ENCODE results near the gene TBC1D4.

The TBC1D4 gene

DNA sequence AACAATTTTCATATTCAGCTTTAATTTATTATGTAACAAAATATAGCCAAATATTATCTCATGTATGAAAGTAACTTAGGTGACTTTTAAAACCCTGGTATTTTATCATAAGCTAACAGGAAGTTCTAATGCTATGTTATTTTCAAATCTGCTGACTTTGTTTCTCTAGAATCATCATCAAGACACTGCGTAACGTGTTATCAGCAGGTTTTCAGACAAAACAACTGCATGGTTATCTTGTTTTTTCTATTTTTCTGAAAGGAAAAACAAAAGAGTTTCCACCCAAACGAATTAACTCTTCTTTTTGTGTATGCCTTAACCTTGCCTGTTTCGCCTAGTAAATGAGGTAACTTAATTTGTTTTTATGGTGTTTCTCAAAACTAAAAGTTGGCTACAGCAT lies 156.3 kb downstream of the TBC1D4 start:
- TF ChIP-seq TAF1 (IDR thresholded peaks at IDR 0.05; ENCODE audit: borderline replicate concordance, insufficient read depth, low read length) (no peak), FOXP2 (optimal IDR thresholded peaks at IDR 0.05; ENCODE audit: borderline replicate concordance, extremely low read depth, extremely low read length, insufficient read depth) (no peak), SIN3A (IDR thresholded peaks at IDR 0.05; ENCODE audit: borderline replicate concordance, insufficient read depth, low read length) (no peak), POLR2AphosphoS5 (IDR thresholded peaks at IDR 0.05; ENCODE audit: low read depth, low read length) (no peak)
- TF ChIP-seq, protein P1, sequence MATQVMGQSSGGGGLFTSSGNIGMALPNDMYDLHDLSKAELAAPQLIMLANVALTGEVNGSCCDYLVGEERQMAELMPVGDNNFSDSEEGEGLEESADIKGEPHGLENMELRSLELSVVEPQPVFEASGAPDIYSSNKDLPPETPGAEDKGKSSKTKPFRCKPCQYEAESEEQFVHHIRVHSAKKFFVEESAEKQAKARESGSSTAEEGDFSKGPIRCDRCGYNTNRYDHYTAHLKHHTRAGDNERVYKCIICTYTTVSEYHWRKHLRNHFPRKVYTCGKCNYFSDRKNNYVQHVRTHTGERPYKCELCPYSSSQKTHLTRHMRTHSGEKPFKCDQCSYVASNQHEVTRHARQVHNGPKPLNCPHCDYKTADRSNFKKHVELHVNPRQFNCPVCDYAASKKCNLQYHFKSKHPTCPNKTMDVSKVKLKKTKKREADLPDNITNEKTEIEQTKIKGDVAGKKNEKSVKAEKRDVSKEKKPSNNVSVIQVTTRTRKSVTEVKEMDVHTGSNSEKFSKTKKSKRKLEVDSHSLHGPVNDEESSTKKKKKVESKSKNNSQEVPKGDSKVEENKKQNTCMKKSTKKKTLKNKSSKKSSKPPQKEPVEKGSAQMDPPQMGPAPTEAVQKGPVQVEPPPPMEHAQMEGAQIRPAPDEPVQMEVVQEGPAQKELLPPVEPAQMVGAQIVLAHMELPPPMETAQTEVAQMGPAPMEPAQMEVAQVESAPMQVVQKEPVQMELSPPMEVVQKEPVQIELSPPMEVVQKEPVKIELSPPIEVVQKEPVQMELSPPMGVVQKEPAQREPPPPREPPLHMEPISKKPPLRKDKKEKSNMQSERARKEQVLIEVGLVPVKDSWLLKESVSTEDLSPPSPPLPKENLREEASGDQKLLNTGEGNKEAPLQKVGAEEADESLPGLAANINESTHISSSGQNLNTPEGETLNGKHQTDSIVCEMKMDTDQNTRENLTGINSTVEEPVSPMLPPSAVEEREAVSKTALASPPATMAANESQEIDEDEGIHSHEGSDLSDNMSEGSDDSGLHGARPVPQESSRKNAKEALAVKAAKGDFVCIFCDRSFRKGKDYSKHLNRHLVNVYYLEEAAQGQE (IDR thresholded peaks at IDR 0.05; ENCODE audit: insufficient read depth in 1 of 2, low read depth in 2 of 2, low read length in 2 of 2) = no peak

DNA sequence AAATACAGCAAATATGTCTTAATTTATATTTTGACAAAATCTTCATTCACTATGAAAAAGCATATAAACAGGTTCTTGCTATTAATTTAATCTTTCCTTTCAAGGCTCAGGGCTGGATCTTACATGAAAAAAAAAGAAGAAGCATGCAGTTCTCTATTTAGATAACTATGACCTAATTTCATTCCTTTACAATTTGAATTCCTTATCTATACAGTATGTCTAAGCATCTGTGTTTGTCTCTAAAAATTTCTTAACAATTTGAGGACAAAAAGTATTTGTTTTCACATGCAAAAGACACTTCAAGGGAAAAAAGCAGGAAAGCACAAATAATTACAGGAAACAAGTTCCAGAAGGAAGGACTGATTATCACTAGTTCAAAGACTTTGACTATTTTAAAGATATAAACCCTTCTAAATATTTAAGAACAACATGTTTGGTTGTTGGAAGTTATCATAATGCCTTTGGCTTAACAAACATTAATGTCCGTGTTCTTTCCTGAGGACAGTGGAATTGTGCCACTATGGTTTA lies 157.5 kb downstream of the TBC1D4 start:
- TF ChIP-seq TAF1 (IDR thresholded peaks at IDR 0.05; ENCODE audit: borderline replicate concordance, insufficient read depth, low read length) = no peak
- no peak for TF ChIP-seq POLR2AphosphoS5 (IDR thresholded peaks at IDR 0.05; ENCODE audit: low read depth, low read length)
- TF ChIP-seq SIN3A (IDR thresholded peaks at IDR 0.05; ENCODE audit: borderline replicate concordance, insufficient read depth, low read length) = no peak
- TF ChIP-seq FOXP2 (optimal IDR thresholded peaks at IDR 0.05; ENCODE audit: borderline replicate concordance, extremely low read depth, extremely low read length, insufficient read depth) = no peak
- TF ChIP-seq, protein P1 (IDR thresholded peaks at IDR 0.05; ENCODE audit: insufficient read depth in 1 of 2, low read depth in 2 of 2, low read length in 2 of 2) = no peak

DNA sequence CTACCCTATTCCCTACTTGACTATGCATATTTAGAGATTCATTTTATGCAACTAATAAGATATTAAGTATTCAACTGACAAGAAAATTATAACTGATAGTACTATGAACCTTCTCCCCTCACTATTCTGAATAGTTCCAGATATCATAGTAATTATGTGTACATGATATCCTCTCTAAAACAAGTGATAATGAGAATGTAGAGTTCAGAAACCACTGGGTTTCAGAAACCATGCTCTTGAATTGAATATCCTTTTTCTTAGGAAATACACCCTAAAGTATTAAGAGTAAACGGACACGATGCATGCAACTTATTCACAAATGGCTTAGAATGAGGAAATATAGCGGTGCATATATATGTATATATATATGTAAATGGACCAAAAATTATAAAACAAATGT lies 160.9 kb downstream of the TBC1D4 start:
- TF ChIP-seq TAF1 (IDR thresholded peaks at IDR 0.05; ENCODE audit: borderline replicate concordance, insufficient read depth, low read length) = no peak
- TF ChIP-seq POLR2AphosphoS5 (IDR thresholded peaks at IDR 0.05; ENCODE audit: low read depth, low read length) = no peak
- TF ChIP-seq FOXP2 (optimal IDR thresholded peaks at IDR 0.05; ENCODE audit: borderline replicate concordance, extremely low read depth, extremely low read length, insufficient read depth) = no peak
- TF ChIP-seq, protein P1 (IDR thresholded peaks at IDR 0.05; ENCODE audit: insufficient read depth in 1 of 2, low read depth in 2 of 2, low read length in 2 of 2) = no peak
- TF ChIP-seq SIN3A (IDR thresholded peaks at IDR 0.05; ENCODE audit: borderline replicate concordance, insufficient read depth, low read length) = no peak

DNA sequence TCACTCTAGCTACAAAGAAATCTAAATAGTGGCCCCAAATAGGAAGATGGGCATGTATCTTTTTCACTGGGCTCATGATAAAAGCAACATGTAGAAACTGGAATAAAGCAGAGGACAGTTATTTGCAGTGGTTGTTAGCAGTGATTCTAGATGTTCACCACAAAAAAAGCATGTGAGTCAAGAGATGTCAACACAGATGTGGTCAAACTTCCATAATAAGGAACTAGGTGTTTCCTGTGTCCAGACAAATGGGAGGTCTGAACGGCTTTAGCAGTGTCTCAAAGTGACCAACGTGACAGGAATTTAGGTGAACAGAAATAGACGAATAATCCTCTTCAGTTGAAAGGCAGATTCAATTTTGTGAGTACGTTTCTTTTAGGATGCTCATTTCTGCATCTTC lies 162.7 kb downstream of the TBC1D4 start:
- no peak for TF ChIP-seq FOXP2 (optimal IDR thresholded peaks at IDR 0.05; ENCODE audit: borderline replicate concordance, extremely low read depth, extremely low read length, insufficient read depth)
- TF ChIP-seq, protein P1 (IDR thresholded peaks at IDR 0.05; ENCODE audit: insufficient read depth in 1 of 2, low read depth in 2 of 2, low read length in 2 of 2) = no peak
- TF ChIP-seq SIN3A (IDR thresholded peaks at IDR 0.05; ENCODE audit: borderline replicate concordance, insufficient read depth, low read length) = no peak
- no peak for TF ChIP-seq TAF1 (IDR thresholded peaks at IDR 0.05; ENCODE audit: borderline replicate concordance, insufficient read depth, low read length)
- TF ChIP-seq POLR2AphosphoS5 (IDR thresholded peaks at IDR 0.05; ENCODE audit: low read depth, low read length) = no peak
